Right ventricle myocardium superior (tissue), 1 donor: ENCODE data around the gene UBTF. TPM values are rescaled to one million over a fixed set of nuclear protein-coding genes. Genes with fewer than 3 reads are reported as not detected.

Source experiments
- ATAC-seq: fragments of 200-7000 bp; cut with Tn5 transposase; one replicate; pipeline ENCODE4 v1.9.1; 2020; ENCODE audit warnings: mild to moderate bottlenecking; ENCODE audit not compliant: poor library complexity
- DNase-seq: peaks from one replicate; pipeline ENCODE4 v3.0.0-alpha.2; 2020
- intact Hi-C: fragments of 100-400 bp; cut with DNase I; formaldehyde crosslinking; loops from one replicate; pipeline ENCODE4 v1.11.2; 2022
- long read RNA-seq: library from polyadenylated mRNA; unstranded; transcript quantifications from one replicate; pipeline ENCODE4 v2.0.0, GENCODE V29; 2021
- total RNA-seq: library from RNA; stranded (reverse); fragmentation: NEBNext Ultra II Directional; extraction: Animal tissue kit (Norgen Biotek cat#: 25700); gene quantifications from one replicate; pipeline ENCODE4 v1.2.1, GENCODE V29; 2021
- donor health status: DM: no; HTN: yes; CAD: no; lungs with severe emphysema.

The UBTF gene
- total RNA-seq = 52.7 TPM
- long read RNA-seq, full-length matches to known transcripts = 81 of 186 reads
- long read RNA-seq, partial matches to known transcripts = 42 of 186 reads
- long read RNA-seq, other reads (novel, unspliced or antisense) = 63 of 186 reads

GRCh38 chr17:44219616-44220212 is at the start of gene UBTF:
TSS of gene UBTF (minus strand) at chr17:44219675. CDS start at chr17:44218229, 1,446 bp downstream.
- peak; percentile 17 for ATAC-seq
- intact Hi-C loops = no loop called here

GRCh38 chr17:44268709-44269534 is 49.4 kb upstream of the UBTF start:
- ATAC-seq (no peak), DNase-seq (no peak)
- intact Hi-C loops = no loop called here

More at GRCh38 chr17:44219616-44220212, at the start of gene UBTF:
- DNase-seq = peak; percentile 79

GRCh38 chr17:44267818-44268490 is 48.5 kb upstream of the UBTF start, which contains the start of gene SLC4A1:
TSS of gene SLC4A1 (minus strand) at chr17:44268135. CDS start at chr17:44262866, 5,269 bp downstream.
- intact Hi-C loops = no loop called here
- ATAC-seq (no peak), DNase-seq (no peak)

DNA sequence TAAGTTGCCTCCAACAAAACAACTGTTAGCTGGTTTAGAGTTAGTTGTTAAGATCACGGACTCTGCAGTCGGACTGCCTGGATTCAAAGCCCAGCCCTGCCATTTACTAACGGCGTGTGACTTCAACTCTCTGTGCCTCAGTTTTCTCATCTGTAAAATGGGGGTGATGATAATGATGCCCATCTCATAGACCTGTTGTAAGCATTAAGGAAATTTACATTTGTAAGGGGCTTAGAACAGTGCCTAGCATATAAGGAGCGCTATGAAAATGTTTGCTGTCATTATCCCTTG is 47.6 kb upstream of the UBTF start:
- DNase-seq = no peak
- no peak for ATAC-seq
- intact Hi-C loops = no loop called here

DNA sequence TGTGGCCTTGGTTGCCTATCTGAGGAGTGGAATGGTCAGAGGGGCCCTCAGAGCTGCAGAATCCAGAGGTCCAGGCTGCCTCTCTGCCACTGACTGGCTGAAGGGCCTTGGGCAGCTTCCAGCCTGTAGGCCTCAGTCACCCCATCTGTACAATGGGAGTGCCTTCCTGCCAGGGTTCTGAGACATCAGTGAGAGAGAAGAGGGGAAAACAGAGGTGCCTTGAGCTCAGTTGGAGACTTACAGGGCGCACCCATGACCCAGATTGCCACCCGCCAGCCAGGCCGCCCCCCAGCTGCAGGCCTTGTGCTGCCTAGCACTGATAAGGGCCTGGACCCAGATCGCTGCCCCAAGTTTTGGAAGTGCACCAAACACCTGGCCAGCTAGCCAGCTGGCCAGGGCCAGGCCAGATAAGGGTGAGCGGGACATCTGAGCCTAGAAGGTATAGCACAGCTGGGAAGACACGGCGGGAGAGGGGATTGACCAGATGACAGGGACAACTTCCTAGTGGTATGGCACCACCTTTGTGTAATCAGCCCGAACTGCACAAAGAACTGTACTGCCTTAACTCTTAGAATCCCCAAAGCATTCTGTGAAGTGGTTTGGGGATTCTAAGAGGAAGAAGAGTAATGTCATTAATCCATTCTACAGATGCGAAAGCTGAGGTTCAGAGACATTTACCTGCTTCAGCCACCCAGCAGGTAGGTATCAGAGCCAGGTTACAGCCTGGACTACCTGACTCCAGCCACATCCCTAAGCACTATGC is 47.1 kb upstream of the UBTF start:
- ATAC-seq (no peak), DNase-seq (no peak)
- intact Hi-C loops = no loop called here

DNA sequence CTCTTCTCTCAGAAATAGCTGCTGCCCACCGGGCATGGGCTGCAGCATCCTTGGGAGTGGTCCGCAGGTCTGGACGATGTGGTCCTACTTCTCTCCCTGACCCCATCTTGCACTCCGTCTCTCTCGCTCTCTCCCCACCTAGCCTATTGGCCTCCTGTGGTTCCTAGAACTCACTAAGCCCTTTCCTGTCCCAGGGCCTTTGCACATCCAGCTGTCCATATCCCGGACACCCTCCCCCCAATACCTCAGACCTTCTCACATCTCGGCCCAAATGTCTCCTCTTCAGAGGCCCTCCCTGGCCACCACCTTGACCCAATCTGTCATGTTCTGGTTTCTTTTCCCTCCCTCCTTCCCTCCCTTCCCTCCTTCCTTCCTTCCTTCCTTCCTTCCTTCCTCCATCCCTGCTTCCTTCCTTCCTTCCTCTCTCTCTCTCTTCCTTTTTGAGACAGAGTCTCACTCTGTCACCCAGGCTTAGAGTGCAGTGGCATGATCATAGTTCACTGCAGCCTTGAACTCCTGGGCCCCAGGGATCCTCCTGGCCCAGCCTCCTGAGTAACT is 43.9 kb upstream of the UBTF start:
- ATAC-seq = no peak
- no peak for DNase-seq
- intact Hi-C loops = no loop called here

DNA sequence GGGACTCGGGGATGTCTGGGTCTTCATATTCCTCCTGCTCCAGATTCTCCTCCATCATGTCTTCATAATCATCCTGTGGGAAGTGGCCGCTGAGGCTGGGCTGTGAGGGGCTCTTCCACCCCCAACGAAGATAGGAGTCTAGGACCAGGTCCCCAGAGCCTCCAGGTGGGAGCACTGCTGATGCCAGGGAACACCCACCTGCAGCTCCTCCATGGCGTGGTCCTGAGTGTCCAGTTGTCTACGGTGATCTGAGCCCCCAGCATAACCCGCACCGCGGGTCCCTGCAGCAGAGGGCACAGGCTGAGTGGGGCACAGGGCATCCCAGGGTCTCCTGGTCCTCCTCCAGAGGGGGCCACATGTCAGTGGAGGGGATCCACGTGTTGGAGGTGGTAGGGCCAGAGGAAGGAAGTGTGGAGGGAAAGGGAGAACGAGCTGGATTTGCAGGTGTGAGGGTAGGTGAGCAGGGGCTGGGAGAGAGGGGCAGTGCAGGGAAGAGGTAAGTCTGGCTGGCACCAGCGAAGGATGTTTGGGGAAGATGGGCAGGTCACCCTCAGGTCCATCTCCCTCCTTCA is 43.3 kb upstream of the UBTF start:
- ATAC-seq (no peak), DNase-seq (no peak)
- intact Hi-C loops = no loop called here

- DNase-seq (no peak), ATAC-seq (no peak)
- intact Hi-C loops = no loop called here
These were observed 40.8 kb upstream of the UBTF start for GRCh38 chr17:44260296-44260695.

DNA sequence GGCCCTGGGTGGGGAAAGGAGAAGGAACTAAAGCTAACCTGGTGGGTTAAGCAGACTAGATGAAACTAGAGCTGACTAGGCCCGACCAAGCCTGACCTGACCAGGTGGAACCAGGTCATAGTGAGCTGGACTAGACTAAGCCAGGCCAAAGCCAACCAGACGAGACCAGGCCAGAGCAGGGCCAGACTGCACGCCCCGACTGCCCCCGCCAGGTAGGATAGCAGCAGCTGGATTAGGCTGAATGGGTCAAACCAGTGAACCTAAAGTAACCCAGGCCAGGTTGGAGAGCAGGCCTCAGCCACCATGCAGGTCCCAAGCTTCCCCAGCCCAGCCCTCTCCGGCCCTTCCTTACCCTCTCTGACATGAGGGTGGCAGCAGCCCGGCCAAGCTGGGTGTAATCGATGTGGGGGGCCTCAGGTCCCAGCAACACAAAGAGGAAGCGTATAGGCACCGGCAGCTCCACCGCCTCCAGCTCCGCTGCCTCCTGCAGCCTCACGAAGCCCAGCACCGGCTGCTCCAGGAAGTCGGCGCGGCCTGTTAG is 39.4 kb upstream of the UBTF start:
- intact Hi-C loops = no loop called here
- DNase-seq (no peak), ATAC-seq (no peak)

DNA sequence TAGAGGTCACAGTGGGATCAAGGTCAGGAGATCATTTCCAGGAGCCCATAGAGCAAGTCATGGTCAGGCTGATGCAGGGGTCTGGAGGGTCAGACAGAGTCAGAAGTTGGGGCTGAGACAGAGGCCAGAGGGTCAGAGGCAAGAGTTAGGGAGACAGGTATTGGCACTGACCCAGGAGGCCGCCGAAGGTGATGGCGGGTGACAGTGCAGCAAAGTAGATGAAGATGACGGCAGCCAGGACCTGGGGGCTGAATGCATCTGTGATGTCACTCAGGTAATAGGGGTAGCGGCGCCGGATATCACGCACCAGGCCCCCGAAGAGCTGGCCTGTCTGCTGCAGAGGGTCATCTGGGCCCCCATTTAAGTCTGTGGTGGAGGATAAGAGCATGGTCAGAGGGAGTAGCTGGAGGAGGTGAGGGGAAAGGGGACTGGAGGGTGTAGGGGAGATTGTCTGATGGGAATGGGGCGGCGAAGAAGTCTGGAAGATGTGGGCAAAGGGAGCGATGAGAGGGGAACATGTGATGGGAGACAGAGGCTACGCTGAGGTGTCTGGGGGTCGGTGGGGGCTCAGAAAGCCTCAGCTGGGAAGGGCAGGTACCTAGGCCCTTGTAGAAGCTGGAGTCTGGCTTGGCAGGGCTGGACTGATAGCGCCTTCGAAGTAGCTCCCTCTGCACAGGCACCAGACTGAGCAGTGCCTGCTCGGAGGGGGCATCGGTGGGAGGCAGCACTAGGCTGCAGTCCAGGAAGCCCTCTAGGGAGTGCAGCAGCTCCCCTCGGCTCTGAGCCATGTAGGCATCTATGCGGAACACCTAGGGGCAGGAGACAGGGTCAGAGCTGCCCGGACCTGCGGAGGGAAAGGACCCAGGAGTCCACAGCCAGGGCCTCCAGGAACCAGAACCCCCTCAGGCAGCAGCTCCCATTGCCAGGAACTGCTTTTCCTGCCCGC is 38.6 kb upstream of the UBTF start:
- DNase-seq = no peak
- intact Hi-C loops = no loop called here

DNA sequence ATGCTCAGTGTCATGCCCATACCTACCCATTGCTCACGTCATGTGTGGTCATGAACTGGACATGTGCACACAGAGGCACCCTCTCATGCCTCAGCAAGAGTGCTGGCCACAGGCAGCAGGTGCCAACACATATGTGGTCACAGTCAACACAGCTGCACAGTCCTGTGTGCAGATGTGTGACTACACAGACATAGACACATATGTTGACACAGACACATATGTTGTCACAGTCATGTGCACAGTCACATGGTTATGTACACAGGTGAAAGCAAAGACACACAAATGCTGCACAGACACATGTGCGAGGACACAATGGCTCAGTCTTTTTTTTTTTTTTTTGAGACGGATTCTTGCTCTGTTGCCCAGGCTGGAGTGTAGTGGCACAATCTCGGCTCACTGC is 37.2 kb upstream of the UBTF start:
- intact Hi-C loops = no loop called here
- DNase-seq (no peak), ATAC-seq (no peak)

More for the DNA sequence above, 38.6 kb upstream of the UBTF start:
- ATAC-seq = no peak

- ATAC-seq (no peak), DNase-seq (no peak)
- intact Hi-C loops = no loop called here
These were observed 36.4 kb upstream of the UBTF start for GRCh38 chr17:44255915-44256314.

GRCh38 chr17:44254361-44255095 is 35.1 kb upstream of the UBTF start:
- intact Hi-C loops = no loop called here
- DNase-seq = no peak
- no peak for ATAC-seq

DNA sequence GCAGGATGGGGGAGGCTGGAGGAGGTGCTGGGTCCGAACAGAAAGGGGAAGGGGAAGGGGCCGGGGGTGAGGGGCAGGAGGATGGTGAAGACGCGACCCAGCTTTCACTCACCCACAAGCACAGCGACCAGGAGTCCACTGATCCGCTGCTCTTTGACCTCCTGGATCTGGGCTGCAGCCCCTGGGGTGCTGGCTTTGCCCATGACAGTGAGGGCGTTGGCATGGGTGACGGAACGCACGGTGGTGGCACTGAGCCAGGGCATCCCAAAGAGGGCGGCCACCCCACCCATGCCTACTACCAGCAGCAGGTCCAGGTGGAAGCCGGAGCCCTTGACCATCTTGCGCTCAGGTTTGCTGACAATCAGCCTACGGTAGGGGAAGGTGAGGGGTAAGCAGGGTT is 33.5 kb upstream of the UBTF start:
- ATAC-seq (no peak), DNase-seq (no peak)
- intact Hi-C loops = no loop called here

GRCh38 chr17:44251062-44251461 is 31.6 kb upstream of the UBTF start:
- no peak for DNase-seq
- intact Hi-C loops = no loop called here
- ATAC-seq = no peak

- intact Hi-C loops = no loop called here
- no peak for ATAC-seq
- DNase-seq = no peak
These were observed 30.2 kb upstream of the UBTF start for GRCh38 chr17:44249501-44250246.
